HG02938 (cell line): ENCODE measurements around the gene MED29.

Experiments used
- ATAC-seq: cut with Tn5 transposase; IDR thresholded peaks from one replicate; pipeline ENCODE4 v1.9.1; 2021; ENCODE audit warnings: mild to moderate bottlenecking, moderate library complexity; ENCODE audit not compliant: unreplicated experiment

MED29 gene

DNA sequence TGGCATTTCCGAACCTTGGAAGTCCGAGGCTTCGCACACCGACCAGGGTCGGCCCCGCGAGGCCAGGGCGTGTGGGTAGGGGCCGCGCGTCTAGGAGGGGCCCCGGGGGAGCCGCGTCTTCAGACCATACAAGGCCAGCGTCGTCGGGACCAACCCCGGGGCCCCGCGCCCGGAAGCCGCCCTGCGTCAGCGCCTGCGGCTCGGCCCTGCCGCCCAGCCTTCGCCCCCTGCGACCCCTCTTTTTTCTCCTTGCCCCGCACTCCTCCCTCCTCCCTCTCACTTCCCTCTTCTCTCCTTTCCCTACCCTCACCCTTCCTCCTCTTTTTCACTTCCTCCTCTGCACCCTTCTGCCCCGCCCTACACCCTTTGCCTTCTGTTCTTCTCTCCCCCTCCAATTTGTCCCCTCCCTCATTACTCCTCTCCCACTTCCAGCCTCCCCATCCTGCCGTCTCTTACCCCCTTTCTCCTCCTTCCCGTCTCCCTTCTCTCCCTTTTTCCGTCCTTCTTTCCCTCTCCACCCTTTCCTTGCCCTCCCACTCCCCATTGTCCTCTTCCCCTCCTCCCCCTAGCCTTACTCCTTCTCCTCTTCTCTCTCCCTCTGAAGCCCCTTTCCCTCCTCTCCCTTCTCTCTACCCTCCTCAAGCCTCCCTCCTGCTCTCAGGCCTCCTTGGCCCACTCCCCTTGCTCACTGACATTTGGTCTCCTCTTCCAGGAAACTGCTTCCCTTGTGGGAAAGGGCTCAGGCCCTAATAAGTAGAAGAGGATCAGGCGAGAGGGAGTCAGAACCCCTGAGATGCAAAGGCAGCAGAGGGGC is 19.0 kb downstream of the MED29 start:
- no peak for ATAC-seq

DNA sequence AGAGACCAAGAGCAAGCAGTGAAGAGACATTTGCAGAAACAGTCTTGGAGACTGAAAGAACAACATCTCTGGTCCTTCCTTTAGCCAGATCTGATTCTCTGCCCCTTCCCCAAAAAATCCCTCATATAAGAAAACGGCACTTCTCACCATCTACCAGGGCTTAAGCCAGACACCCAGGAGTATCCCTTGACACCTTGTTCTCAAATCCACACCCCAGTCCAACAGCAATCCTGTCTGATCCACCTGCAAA is 19.6 kb downstream of the MED29 start:
- ATAC-seq = no peak

DNA sequence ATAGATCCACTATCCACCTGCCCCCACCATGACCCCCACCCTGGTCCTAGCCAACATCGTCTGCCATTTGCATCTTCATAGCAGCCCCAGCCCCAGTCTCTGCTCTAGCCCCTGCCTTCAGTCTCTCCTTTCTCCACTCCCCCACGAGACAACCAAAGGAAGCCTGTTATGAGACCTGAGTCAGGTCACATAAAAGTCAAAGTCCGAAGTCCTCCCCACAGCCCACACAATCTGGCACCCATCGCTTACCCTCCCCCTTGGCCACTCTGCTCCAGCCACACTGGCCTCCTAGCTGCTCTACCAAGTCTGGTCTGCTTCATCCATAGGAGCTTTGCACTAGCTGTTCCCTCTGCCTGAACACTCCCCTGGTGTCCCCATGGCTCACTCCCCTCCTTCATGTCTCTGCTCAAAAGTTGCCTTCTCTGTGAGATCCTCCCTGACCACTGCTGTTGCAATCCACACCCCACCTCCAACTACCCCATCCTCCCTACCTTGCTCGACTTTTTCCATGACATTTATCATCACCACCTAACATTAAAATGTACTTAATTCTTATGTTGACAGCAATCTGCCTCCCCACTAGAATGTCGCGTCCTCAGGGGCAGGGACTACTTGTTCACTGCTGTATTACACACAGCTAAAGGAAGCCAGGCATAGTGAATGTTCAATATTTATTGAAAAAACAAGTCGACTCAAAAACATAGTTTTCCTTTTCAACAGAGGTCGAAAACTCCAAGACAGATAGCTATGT is 20.1 kb downstream of the MED29 start:
- ATAC-seq = no peak

DNA sequence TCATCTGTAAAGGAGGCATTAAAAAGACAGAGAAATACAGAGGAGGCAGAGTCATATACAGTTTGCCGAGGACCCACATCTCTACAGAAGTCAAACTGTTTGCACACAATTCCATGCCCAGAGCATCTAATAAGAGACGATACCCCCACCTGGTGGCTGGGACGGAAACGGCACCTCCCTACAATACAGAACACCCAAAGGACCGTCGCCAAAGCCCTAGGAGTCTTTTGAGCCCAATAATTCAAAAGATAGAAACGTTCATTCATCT is 20.6 kb downstream of the MED29 start:
- peak; percentile 21 for ATAC-seq

DNA sequence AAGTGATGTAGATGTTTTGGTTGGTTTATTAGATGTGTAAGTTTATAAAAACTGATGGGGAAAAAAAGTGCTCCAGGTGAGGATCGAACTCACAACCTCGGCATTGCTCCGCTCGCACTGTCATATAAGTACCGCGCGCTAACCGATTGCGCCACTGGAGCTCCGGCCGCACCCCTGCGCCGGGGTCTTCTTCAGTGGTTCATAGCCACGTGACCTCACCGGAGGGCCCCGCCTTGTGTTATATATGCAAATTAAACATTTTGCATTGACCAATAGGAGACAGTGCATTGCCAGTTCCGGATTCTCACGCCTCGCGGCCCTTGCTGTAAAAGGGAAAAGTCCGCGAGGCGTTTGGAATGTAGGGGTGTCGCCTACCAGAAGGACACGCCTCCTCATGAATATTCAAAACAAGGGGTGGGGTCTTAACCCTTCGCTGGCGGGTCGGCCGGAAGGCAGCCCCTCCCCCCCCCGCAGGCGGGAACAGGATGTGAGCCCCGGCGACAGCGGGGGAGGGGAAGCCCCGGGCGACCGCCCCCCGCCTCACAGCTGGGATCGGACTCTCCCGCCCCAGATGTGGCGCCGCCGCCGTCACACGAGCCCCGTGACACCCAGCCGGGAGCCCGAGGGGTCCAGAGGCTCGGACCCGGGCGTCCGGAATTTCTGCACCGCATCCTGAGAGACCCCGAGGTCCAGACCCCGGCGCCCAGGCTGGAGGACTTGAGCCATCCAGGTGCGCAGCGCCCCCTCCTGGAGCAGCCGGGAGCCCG is 21.1 kb downstream of the MED29 start, which contains the start of gene PLEKHG2:
Gene PLEKHG2 (plus strand): TSS at position 570 of the 767 bp plus-strand sequence. CDS start 1,418 bp downstream, outside the sequence.
- ATAC-seq = peak; percentile 55

DNA sequence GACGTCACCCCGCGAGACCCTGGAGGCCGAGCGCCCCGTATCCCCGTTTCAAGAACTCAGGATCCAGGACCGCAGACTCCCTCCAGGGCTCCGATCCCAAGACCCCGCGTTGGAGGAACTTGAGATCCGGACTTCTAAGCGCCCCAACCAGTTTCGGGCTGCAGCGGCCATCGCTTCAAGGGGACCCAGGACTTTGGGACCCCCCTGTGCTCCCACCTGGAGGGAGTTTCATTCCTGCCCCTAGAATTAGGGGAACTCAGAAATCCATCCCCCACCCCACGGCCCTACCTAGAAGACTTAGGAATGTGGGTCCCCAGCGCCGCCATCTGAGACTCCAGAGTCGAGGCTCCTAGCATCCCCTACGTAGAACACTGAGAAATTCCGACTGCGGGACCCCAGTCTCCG is 21.7 kb downstream of the MED29 start:
- ATAC-seq = no peak

DNA sequence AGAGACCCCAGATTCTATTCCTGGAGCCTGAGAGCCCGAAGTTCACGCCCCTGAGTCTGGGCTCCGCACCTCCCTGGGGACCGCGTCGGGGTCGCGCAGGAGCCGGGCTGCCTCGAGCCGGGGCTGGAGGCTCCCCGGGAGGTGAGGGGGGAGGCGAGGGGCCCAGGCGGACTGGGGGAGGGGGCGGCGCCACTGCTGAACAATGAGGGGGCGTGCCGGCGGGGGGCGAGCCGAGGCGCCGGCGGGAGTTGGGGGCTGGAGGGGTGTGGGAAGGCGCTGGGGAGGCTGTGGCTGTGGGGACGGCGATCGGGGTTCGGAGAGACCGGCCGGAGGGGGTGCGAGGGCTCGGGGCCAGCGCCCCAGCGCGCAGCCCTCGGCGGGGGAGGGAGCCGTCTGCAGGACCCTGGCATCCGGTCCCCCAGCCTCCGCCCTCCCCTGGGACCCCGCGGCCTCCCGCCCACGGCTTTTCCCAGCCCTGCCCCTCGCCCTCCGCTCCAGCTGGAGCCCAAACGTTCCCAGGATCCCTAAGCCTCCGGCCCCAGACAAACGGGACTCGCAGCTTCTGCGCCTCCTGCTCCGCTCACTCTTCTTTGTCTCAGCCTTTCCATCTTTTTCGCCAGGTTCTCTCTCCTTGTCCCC is 22.2 kb downstream of the MED29 start:
- no peak for ATAC-seq

DNA sequence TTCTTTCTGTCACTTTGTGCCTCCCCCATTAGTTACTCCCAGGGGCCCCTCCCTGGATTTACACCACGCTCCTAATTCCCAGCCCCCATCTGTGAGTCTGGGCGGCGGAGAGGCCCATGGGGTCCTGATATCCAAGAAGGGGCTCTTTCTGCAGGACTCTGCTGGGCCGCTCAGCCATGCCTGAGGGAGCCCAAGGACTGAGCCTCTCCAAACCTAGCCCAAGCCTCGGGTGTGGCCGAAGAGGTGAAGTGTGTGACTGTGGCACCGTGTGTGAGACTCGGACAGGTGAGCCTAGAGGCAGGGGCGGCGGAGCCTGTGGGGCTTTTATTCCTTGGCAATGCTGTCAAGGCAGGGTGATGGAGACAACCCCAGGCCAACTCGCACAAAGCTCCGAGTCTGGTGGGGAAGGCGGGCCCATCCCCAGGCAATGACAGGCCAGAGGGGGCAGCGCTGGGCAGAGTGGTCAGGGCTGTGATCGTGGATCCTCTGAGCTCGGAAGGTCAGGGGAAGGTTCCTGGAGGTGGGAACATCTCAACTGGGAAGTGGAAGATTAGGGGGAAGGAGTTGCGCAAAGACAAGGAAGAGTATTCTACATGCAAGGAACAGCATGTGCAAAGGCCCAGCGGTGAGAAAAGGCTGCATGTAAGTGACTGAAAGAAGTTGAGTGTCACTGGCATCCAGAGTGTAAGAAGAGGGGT is 22.9 kb downstream of the MED29 start:
- ATAC-seq = no peak

DNA sequence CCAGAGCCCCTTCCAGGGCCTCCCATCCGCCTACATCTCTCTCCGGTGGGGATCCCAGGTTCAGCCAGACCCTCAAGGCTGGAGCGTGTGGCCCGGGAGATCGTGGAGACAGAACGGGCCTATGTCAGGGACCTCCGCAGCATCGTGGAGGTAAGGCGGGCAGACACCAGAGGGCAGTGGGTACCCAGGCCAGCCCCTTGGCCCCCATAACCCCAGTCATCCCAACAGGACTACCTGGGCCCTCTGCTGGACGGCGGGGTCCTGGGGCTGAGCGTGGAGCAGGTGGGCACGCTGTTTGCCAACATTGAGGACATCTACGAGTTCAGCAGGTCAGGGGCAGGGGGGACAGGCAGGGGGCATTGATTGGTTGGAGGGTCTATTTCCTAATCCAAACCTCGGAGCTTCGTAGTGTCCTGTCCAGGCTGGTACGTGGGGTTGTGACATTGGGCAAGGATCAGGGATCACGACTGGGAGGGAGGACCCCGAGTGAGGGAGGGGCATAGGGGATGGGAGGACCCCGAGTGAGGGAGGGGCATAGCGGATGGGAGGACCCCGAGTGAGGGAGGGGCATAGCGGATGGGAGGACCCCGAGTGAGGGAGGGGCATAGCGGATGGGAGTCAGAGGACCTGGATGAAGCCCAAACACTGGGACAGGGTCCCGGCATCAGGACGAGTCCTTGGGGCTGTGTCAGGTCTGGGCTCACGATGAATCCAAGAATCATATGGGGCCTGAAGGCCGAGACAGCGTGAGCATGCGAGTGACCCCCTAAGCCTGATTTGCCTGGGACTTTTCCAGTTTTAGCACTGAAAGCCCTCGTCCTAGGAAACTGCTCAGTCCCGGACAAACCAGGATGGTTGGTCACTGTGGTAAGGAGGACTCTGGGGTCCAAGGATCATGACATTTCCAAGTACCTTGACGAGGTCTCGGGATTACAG is 24.2 kb downstream of the MED29 start:
- no peak for ATAC-seq

DNA sequence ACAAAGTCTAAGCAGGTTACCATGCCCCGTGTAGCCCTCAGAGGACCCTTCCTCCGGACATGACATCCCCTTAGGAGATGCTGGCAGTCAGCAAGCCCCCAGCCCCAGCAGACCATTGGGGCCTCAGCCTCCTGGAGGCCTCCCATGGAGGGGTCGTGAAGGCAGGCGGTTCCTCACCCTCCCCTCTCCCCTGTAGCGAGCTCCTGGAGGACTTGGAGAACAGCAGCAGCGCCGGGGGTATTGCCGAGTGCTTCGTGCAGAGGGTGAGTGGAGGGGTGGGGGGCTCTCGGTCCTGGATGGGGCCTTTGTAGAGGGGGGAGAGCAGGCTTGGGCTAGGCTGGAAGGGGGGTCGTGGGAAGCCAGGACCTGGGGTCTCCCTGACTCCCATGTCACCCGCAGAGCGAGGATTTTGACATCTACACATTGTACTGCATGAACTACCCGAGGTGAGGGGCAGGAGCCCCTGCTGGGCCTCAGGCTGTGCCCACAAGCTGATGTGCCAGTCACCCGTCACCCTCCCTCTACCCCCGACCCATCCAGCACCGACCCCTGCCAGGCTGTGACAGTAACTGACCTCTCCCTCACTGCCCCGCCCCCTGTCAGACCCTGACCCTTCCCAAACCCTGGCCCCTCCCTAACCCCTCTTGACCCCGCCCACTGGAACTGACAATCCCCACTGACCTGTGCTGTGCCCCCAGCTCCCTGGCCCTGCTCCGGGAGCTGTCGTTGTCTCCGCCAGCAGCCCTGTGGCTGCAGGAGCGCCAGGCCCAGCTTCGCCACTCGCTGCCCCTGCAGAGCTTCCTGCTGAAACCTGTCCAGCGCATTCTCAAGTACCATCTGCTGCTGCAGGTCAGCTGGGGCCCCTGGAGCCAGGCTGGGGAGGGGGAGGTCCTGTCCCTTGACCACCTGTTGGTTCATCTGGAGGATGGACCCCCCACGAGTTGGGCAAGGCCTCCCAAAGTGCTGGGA is 25.3 kb downstream of the MED29 start:
- no peak for ATAC-seq

DNA sequence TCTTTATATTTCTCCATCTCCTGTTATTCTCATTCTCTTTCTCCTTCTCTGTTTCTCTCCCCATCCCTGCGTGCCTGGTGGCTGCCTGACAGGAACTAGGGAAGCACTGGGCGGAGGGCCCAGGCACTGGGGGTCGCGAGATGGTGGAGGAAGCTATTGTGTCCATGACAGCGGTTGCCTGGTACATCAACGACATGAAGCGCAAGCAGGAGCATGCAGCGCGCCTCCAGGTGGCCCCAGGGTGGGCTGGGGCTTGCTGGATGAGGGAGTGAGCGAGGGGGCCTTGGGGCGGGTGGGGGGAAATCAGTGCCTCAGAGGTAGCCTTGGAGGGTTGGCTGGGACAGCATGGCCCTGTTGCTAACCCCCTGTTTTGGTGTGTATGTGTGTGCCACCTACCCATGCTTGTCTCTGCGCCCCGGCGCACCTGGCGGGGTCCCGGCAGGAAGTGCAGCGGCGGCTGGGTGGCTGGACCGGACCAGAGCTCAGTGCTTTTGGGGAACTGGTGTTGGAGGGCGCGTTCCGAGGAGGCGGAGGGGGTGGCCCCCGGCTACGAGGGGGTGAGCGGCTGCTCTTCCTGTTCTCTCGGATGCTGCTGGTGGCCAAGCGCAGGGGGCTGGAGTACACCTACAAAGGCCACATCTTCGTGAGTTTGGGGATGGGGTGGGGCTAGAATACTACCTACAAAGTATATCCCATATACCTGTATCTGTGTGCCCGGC is 26.4 kb downstream of the MED29 start:
- no peak for ATAC-seq

DNA sequence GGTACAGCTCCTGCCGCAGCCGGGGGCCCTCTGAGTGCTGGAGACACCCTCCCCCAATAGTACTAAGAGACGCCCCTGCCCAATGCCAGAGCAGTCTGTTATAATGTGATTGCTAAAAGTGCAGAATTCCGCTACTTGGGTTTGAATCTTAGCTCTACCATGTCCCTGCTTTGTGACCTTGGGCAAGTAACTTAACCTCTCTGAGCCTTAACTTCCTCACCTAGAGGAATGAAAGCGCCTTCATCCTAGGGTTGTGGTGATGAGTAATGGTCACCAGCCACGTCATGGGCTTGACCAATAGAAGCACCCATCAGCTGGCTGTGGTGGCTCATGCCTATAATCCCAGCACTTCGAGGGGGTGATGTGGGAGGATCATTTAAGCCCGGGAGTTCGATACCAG is 27.8 kb downstream of the MED29 start:
- no peak for ATAC-seq

DNA sequence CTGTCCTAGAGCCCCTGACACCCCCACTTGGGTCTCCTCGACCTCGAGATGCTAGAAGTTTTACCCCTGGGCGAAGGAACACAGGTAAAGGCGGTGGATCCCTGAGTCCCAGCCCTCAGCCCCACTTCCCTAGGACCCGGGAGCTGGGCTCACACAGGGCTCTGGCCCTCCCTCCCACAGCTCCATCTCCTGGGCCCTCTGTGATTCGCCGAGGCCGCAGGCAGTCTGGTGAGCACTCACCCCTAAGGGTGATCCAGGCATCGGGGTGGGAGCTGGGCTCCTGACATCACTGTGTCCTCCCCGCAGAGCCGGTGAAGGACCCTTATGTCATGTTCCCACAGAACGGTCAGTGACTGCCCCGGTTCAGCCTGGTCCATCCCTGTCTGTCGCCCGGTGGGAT is 29.6 kb downstream of the MED29 start:
- ATAC-seq = no peak

DNA sequence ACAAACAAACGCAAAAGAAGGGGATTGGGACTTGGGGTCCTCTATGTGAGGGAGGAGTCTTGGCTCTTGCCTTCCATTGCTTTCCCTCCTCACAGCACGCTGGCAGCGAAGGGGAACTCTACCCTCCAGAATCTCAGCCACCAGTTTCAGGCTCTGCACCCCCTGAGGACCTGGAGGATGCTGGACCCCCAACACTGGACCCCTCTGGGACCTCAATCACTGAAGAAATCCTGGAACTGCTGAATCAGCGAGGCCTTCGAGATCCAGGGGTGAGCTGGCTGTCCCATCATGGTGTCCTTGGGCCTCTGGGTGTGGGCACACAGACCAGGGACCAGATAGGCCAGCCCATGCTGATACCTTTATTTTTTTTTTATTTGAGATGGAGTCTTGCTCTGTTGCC is 30.8 kb downstream of the MED29 start:
- no peak for ATAC-seq

DNA sequence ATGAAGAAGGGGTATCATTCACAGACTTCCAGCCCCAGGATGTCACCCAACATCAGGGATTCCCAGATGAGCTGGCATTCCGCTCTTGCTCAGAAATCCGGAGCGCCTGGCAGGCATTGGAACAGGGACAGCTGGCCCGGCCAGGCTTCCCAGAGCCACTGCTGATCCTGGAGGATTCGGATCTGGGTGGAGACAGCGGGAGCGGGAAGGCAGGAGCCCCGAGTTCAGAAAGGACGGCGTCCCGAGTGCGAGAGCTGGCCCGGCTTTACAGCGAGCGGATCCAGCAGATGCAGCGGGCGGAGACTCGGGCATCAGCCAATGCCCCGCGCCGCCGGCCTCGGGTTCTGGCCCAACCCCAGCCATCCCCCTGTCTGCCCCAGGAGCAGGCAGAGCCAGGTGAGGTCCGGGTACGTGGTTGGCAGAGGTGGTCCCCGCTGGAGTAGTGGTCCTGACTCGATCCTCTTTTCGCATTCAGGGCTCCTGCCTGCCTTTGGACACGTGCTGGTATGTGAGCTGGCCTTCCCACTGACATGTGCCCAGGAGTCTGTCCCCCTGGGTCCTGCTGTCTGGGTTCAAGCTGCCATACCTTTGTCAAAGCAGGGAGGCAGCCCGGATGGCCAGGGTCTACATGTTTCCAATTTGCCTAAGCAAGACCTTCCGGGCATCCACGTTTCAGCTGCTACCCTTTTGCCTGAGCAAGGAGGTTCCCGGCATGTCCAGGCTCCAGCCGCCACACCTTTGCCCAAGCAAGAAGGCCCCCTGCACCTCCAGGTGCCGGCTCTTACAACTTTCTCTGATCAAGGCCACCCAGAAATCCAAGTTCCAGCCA is 32.3 kb downstream of the MED29 start:
- ATAC-seq = no peak

DNA sequence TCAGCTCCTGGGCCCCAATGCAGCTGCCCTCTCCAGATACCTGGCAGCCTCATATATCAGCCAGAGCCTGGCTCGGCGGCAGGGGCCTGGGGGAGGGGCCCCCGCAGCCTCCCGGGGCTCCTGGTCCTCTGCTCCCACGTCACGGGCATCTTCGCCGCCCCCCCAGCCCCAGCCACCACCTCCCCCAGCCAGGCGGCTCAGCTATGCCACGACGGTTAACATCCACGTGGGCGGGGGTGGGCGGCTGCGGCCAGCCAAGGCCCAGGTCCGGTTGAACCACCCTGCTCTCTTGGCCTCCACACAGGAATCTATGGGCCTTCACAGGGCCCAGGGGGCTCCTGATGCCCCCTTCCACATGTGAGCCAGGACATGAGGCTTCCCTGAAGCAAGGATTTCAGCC is 33.8 kb downstream of the MED29 start:
- ATAC-seq = no peak

DNA sequence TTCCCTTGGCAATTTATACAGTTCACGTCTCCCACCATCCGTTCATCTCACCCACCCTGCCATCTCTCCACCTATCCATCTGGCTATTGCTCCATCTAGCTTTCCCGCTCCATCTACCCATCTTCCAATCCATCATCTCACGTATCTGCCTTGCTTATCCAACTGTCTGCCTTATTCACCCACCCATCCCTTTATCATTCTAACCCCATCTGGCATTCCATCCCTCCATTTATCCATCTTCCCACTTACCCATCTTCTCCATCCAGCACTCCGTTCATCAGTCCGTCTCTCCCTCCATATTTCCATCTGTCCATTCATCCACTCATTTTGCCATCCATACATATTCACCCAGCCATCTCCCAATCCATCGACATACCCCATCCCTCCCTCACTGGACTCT is 34.6 kb downstream of the MED29 start:
- no peak for ATAC-seq
